NT2/D1 (cell line): Measurements from ENCODE around the gene PABPC3.

Experiments used
- SUZ12 ChIP-seq: IDR thresholded peaks from 2 replicates; pipeline ENCODE4 v1.6.1; 2011; ENCODE audit not compliant: insufficient read length, insufficient read depth; ENCODE audit errors: extremely low read depth
- YY1 ChIP-seq: IDR thresholded peaks from 2 replicates; pipeline ENCODE4 v1.6.1; 2011; ENCODE audit not compliant: insufficient read length, insufficient read depth
- ZNF274 ChIP-seq: IDR thresholded peaks from 2 replicates; pipeline ENCODE4 v1.6.1; 2011; ENCODE audit warnings: mild to moderate bottlenecking, low read depth, low read length

GRCh38 chr13:25148402-25148771 is 52.5 kb downstream of the PABPC3 start:
- TF ChIP-seq ZNF274 (no peak), YY1 (no peak), SUZ12 (no peak)
